ENCODE measurements around the gene POGZ. TPM values are rescaled to one million over a fixed set of nuclear protein-coding genes. Genes with fewer than 3 reads are reported as not detected.

The POGZ gene
- total RNA-seq: 10 to 100 TPM; 35.0 to 63.3 (median 49.1) TPM

- H3K4me3 ChIP-seq: peak within 1 kb of the TSS; percentile 81 to 90 (median 86)
- H3K4me1 ChIP-seq: peaks cover 13 to 38% (median 37%) of the 10 kb centered on the region in 4 donors
- peak within 1 kb of the TSS; percentile 98 to 99 (median 99) for H3K27ac ChIP-seq (replicated peaks in 1 of 4)
- peak; percentile 99 for DNase-seq (ENCODE audit: extremely low spot score)
- H3K27me3 ChIP-seq: no peaks in the 10 kb centered on the region
- peaks cover 0 to 3% (median 0%) of the 10 kb centered on the region in 4 donors for H3K36me3 ChIP-seq
- 22% methylated on average over 17 of the region's 30 CpGs for WGBS
- TF ChIP-seq EP300 (IDR thresholded peaks at IDR 0.05): no peak
- TF ChIP-seq POLR2AphosphoS5 (IDR thresholded peaks at IDR 0.05): peak; percentile 89 to 90
- intact Hi-C loops (cut with DNase I): loop anchor here (5.0 kb wide), 1 partner anchor 88 kb away; no protein-coding TSS in a partner anchor
- H3K9me3 ChIP-seq: no peaks in the 10 kb centered on the region
Observed at GRCh38 chr1:151459331-151460046, at the start of gene POGZ. Gene POGZ (minus strand): TSS chr1:151459494. CDS start chr1:151442204, 17,290 bp downstream.

GRCh38 chr1:151508833-151509232 lies 49.5 kb upstream of the POGZ start:
- no peak overlapping the region for H3K4me3 ChIP-seq
- intact Hi-C loops (cut with DNase I): no loop called here
- DNase-seq (ENCODE audit: extremely low spot score): no peak
- TF ChIP-seq CTCF (IDR thresholded peaks at IDR 0.05): no peak
- no peak for TF ChIP-seq POLR2AphosphoS5 (IDR thresholded peaks at IDR 0.05)
- TF ChIP-seq POLR2A (IDR thresholded peaks at IDR 0.05; ENCODE audit: low read depth): no peak
- no peak for TF ChIP-seq EP300 (IDR thresholded peaks at IDR 0.05)
- no peaks in the 10 kb centered on the region for H3K9me3 ChIP-seq
- H3K4me1 ChIP-seq: peaks cover 14 to 27% (median 21%) of the 10 kb centered on the region in 4 donors
- no peaks in the 10 kb centered on the region for H3K27me3 ChIP-seq
- WGBS: 80% methylated on average over 6 of the region's 6 CpGs
- no peak overlapping the region for H3K27ac ChIP-seq (replicated peaks in 1 of 4)
- H3K36me3 ChIP-seq: no peaks in the 10 kb centered on the region

GRCh38 chr1:151504759-151505158 lies 45.5 kb upstream of the POGZ start:
- H3K4me1 ChIP-seq: no peaks in the 10 kb centered on the region
- no peaks in the 10 kb centered on the region for H3K36me3 ChIP-seq
- WGBS: 96% methylated on average over 4 of the region's 4 CpGs
- no peaks in the 10 kb centered on the region for H3K9me3 ChIP-seq
- no peak for DNase-seq (ENCODE audit: extremely low spot score)
- TF ChIP-seq POLR2A (IDR thresholded peaks at IDR 0.05; ENCODE audit: low read depth) (no peak), EP300 (IDR thresholded peaks at IDR 0.05) (no peak), POLR2AphosphoS5 (IDR thresholded peaks at IDR 0.05) (no peak), CTCF (IDR thresholded peaks at IDR 0.05) (no peak)
- H3K27me3 ChIP-seq: no peaks in the 10 kb centered on the region
- no peak overlapping the region for H3K27ac ChIP-seq (replicated peaks in 1 of 4)
- intact Hi-C loops (cut with DNase I): no loop called here
- no peak overlapping the region for H3K4me3 ChIP-seq

- Histone ChIP-seq H3K9me3 (no peaks in the 10 kb centered on the region), H3K4me3 (no peak overlapping the region), H3K27ac (replicated peaks in 1 of 4) (no peak overlapping the region), H3K27me3 (no peaks in the 10 kb centered on the region), H3K36me3 (no peaks in the 10 kb centered on the region), H3K4me1 (no peaks in the 10 kb centered on the region)
- DNase-seq (ENCODE audit: extremely low spot score): no peak
- TF ChIP-seq POLR2A (IDR thresholded peaks at IDR 0.05; ENCODE audit: low read depth): no peak
- TF ChIP-seq POLR2AphosphoS5 (IDR thresholded peaks at IDR 0.05): no peak
- TF ChIP-seq EP300 (IDR thresholded peaks at IDR 0.05): no peak
- no peak for TF ChIP-seq CTCF (IDR thresholded peaks at IDR 0.05)
- intact Hi-C loops (cut with DNase I): no loop called here
- WGBS: 56% methylated on average over 3 of the region's 3 CpGs
Observed at GRCh38 chr1:151504252-151504651, 45.0 kb upstream of the POGZ start.

GRCh38 chr1:151502859-151503780 lies 43.8 kb upstream of the POGZ start:
- WGBS: 71% methylated on average over 7 of the region's 7 CpGs
- intact Hi-C loops (cut with DNase I): no loop called here

More at GRCh38 chr1:151502859-151503780, 43.8 kb upstream of the POGZ start:
- DNase-seq (ENCODE audit: extremely low spot score): no peak
- Histone ChIP-seq H3K4me1 (no peaks in the 10 kb centered on the region), H3K9me3 (no peaks in the 10 kb centered on the region), H3K27ac (replicated peaks in 1 of 4) (no peak overlapping the region), H3K4me3 (no peak overlapping the region), H3K27me3 (no peaks in the 10 kb centered on the region), H3K36me3 (no peaks in the 10 kb centered on the region)
- TF ChIP-seq EP300 (IDR thresholded peaks at IDR 0.05): no peak
- no peak for TF ChIP-seq POLR2AphosphoS5 (IDR thresholded peaks at IDR 0.05)
- no peak for TF ChIP-seq CTCF (IDR thresholded peaks at IDR 0.05)
- no peak for TF ChIP-seq POLR2A (IDR thresholded peaks at IDR 0.05; ENCODE audit: low read depth)
